ENCODE results near the gene F11R. TPM values are rescaled to one million over a fixed set of nuclear protein-coding genes. Genes with fewer than 3 reads are reported as not detected.

F11R gene
- total RNA-seq (2014; rRNA removed) (69.2 and 81.5 TPM in 2 replicates), Bru-seq, nascent RNA (percentile 88 among the genes with signal in this experiment), BruChase-seq, experiment 1, labeled RNA remaining after a 6-hour chase (percentile 98 among the genes with signal in this experiment), BruChase-seq, experiment 2, labeled RNA remaining after a 2-hour chase (percentile 97 among the genes with signal in this experiment)
- long read RNA-seq, partial matches to known transcripts = 4 of 87 reads
- long read RNA-seq, other reads (novel, unspliced or antisense) = 83 of 87 reads

GRCh38 chr1:161020509-161021164 is at the start of gene F11R:
F11R (minus strand) TSS chr1:161021152; CDS start chr1:161021073, 79 bp downstream.
- BruUV-seq (replicated peaks) = TSS peak; percentile 77
- intact Hi-C loops (cut with micrococcal nuclease) = loop anchor here (2.0 to 10.0 kb wide), 2 partner anchors 24 to 94 kb away; partner anchors contain the start of genes NIT1 and PFDN2

GRCh38 chr1:161069731-161070270 is 48.8 kb upstream of the F11R start, which contains the start of gene ARHGAP30:
ARHGAP30 (minus strand) TSS chr1:161069891; CDS start chr1:161069624, 267 bp downstream.
- Histone ChIP-seq H3K27ac (ENCODE audit: low read length) (no peak within 1 kb of the TSS), H3K27me3 (ENCODE audit: low read length) (no peaks in the 10 kb centered on the region), H3F3A (ENCODE audit: low read length, unreplicated experiment) (no peaks in the 10 kb centered on the region), H3K9me2 (replicated peaks; ENCODE audit: low read length) (no peaks in the 10 kb centered on the region), H3K36me3 (ENCODE audit: low read depth, low read length) (no peaks in the 10 kb centered on the region), H3K9ac (ENCODE audit: low read length) (no peak within 1 kb of the TSS), H3K4me2 (ENCODE audit: low read length) (no peak within 1 kb of the TSS), H2AFZ (ENCODE audit: low read length) (no peak within 1 kb of the TSS), H3K4me1 (ENCODE audit: insufficient read depth, low read length) (no peaks in the 10 kb centered on the region), H3K79me2 (ENCODE audit: low read length) (no peaks in the 10 kb centered on the region), H3K9me3 (ENCODE audit: low read length) (no peaks in the 10 kb centered on the region), H3K4me3 (ENCODE audit: low read length) (no peak within 1 kb of the TSS), H4K20me1 (ENCODE audit: low read length) (no peaks in the 10 kb centered on the region)
- no peak for ATAC-seq
- no peak for TF ChIP-seq EZH2phosphoT487 (IDR thresholded peaks at IDR 0.05; ENCODE audit: borderline replicate concordance, low read length)
- TF ChIP-seq EZH2 (IDR thresholded peaks at IDR 0.05; ENCODE audit: low read length, unreplicated experiment) = no peak
- TF ChIP-seq CTCF (conservative IDR thresholded peaks at IDR 0.05; ENCODE audit: low read depth, low read length) = no peak
- intact Hi-C loops (cut with micrococcal nuclease) = no loop called here
- no TSS peak for BruUV-seq (replicated peaks)
- ChIA-PET CTCF (interaction anchor here (0.6 kb wide), 1 partner anchor 79 kb away, joined by 15 read pairs; no protein-coding TSS in a partner anchor), POLR2A (ENCODE audit: unreplicated experiment) (no interaction called here)
- DNase-seq = no peak

More at GRCh38 chr1:161020509-161021164, at the start of gene F11R:
- H3K9ac ChIP-seq (ENCODE audit: low read length) = peak within 1 kb of the TSS; percentile 90
- H3K4me2 ChIP-seq (ENCODE audit: low read length) = peak within 1 kb of the TSS; percentile 95
- no peaks in the 10 kb centered on the region for H3K9me3 ChIP-seq (ENCODE audit: low read length)
- peaks cover 4% of the 10 kb centered on the region for H3F3A ChIP-seq (ENCODE audit: low read length, unreplicated experiment)
- ChIA-PET CTCF (interaction anchor here (0.5 to 2.8 kb wide), 4 partner anchors 16 to 77 kb away, joined by 3 to 54 read pairs (median 8); no protein-coding TSS in a partner anchor), POLR2A (ENCODE audit: unreplicated experiment) (interaction anchor here (0.5 to 1.7 kb wide), 11 partner anchors 23 to 363 kb away, joined by 3 to 18 read pairs (median 6); partner anchors contain the start of genes DEDD, NDUFS2 and USF1)
- peak within 1 kb of the TSS; percentile 60 for H2AFZ ChIP-seq (ENCODE audit: low read length)
- no peaks in the 10 kb centered on the region for H3K27me3 ChIP-seq (ENCODE audit: low read length)
- peak; percentile 62 for DNase-seq
- H3K79me2 ChIP-seq (ENCODE audit: low read length) = peaks cover 50% of the 10 kb centered on the region
- peaks cover 31% of the 10 kb centered on the region for H4K20me1 ChIP-seq (ENCODE audit: low read length)
- peak; percentile 32 for ATAC-seq
- H3K9me2 ChIP-seq (replicated peaks; ENCODE audit: low read length) = no peaks in the 10 kb centered on the region
- TF ChIP-seq EZH2phosphoT487 (IDR thresholded peaks at IDR 0.05; ENCODE audit: borderline replicate concordance, low read length) (no peak), CTCF (conservative IDR thresholded peaks at IDR 0.05; ENCODE audit: low read depth, low read length) (peak; percentile 32; the same call in 1 of the 2 replicates)
- H3K4me3 ChIP-seq (ENCODE audit: low read length) = peak within 1 kb of the TSS; percentile 88
- peak within 1 kb of the TSS; percentile 95 for H3K27ac ChIP-seq (ENCODE audit: low read length)
- H3K4me1 ChIP-seq (ENCODE audit: insufficient read depth, low read length) = peaks cover 50% of the 10 kb centered on the region
- no peaks in the 10 kb centered on the region; the same call in 1 of the 2 replicates for H3K36me3 ChIP-seq (ENCODE audit: low read depth, low read length)
